ENCODE measurements around the gene ATP6V0D1. TPM values are rescaled to one million over a fixed set of nuclear protein-coding genes. Genes with fewer than 3 reads are reported as not detected.

ATP6V0D1 gene
- 100 to 1,000 TPM in 4 of 6 donors, 10 to 100 TPM in 2; 69.1 to 221 (median 147) TPM for total RNA-seq

- 0 to 1% methylated on average over 16 to 26 of the region's 57 CpGs for WGBS, 2 donors
These were observed at the start of gene ATP6V0D1 for GRCh38 chr16:67480833-67481560. Gene ATP6V0D1, minus strand, starts transcription at chr16:67481157. Its CDS starts 71 bp downstream, at chr16:67481086.

DNA sequence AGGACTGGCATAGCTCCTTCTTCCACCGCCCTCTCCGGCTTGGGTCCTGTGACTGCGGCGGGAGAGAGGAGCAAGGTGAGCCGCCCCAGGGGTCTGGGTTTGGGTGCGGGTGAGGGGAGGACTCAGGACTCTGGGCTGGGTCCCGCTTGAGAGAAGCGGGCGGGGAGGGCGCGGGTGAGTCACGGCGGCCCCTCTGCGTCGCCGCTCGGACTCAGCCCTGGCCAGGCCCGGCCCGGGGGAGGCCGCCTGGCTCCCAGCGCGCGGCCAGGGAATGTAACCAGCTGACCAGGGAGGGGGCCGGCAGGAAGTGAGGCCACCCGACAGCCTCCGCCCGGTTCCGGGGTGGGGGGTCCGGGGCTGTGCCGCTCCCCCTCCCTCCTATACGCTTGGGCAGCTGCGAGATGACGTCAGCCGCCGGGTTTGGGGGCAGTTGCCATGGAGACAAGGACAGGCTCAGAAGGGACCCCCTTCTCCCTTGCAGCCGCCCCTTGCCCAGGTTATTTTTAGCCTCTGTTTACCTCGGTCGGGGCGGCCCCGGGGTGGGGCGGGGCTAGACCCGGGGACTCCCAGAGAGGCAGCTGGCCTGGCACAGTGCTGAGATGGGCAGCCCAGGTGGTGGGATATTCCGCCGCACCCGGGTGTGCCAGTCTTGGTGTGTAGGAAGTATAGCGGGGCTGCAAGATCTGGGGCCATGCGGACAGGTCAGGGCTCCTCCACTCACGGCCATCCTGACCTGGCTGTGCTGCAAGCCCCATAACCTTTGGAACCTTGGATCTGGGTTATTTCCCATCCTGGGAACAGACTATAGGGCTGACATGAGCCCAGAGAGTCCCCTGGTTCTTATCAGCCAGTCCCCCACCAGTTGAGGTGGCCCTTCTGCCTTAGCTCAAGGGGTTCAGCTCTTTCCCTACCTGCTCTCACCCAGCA lies 49.3 kb upstream of the ATP6V0D1 start:
- 2% methylated on average over 9 to 31 of the region's 48 CpGs for WGBS, 2 donors
- peaks cover 28 to 51% (median 37%) of the 10 kb centered on the region in 4 donors for H3K4me1 ChIP-seq
- DNase-seq (peak; percentile 81 to 92), ATAC-seq (ENCODE audit: low FRiP score in 2 of 2) (peak; percentile 86)
- no peaks in the 10 kb centered on the region for H3K27me3 ChIP-seq
- peak overlapping the region; percentile 85 to 92 (median 90) for H3K27ac ChIP-seq
- TF ChIP-seq CTCF (IDR thresholded peaks at IDR 0.05) (no peak), POLR2AphosphoS5 (IDR thresholded peaks at IDR 0.05) (peak; percentile 78 to 89), EP300 (IDR thresholded peaks at IDR 0.05) (peak in 1 of 4 donors; percentile 72), POLR2A (IDR thresholded peaks at IDR 0.05) (peak in 3 of 4 donors; percentile 57 to 93 (median 87))
- H3K4me3 ChIP-seq = peak overlapping the region; percentile 69 to 86 (median 74)
- no peaks in the 10 kb centered on the region for H3K9me3 ChIP-seq
- H3K36me3 ChIP-seq = no peaks in the 10 kb centered on the region

More at GRCh38 chr16:67480833-67481560, at the start of gene ATP6V0D1:
- peak; percentile 97 to 99 for TF ChIP-seq POLR2AphosphoS5 (IDR thresholded peaks at IDR 0.05)
- peak in 3 of 4 donors; percentile 88 to 95 (median 90) for TF ChIP-seq POLR2A (IDR thresholded peaks at IDR 0.05)
- TF ChIP-seq EP300 (IDR thresholded peaks at IDR 0.05) = peak in 1 of 4 donors; percentile 90
- peak; percentile 83 to 98 (median 96) for TF ChIP-seq CTCF (IDR thresholded peaks at IDR 0.05)
- peak; percentile 98 to 100 for DNase-seq
- H3K9me3 ChIP-seq = no peaks in the 10 kb centered on the region
- peak within 1 kb of the TSS; percentile 96 to 98 (median 98) for H3K27ac ChIP-seq
- H3K4me3 ChIP-seq = peak within 1 kb of the TSS; percentile 78 to 94 (median 89)
- H3K4me1 ChIP-seq = peaks cover 47 to 64% (median 55%) of the 10 kb centered on the region in 4 donors
- peak; percentile 97 for ATAC-seq (ENCODE audit: low FRiP score in 2 of 2)
- no peaks in the 10 kb centered on the region for H3K27me3 ChIP-seq
- H3K36me3 ChIP-seq = peaks cover 0 to 4% (median 0%) of the 10 kb centered on the region in 4 donors

- Histone ChIP-seq H3K27me3 (no peaks in the 10 kb centered on the region), H3K4me1 (peaks cover 28 to 51% (median 37%) of the 10 kb centered on the region in 4 donors), H3K9me3 (no peaks in the 10 kb centered on the region), H3K27ac (peak overlapping the region; percentile 85 to 92 (median 90)), H3K36me3 (no peaks in the 10 kb centered on the region), H3K4me3 (peak overlapping the region; percentile 69 to 86 (median 74))
- DNase-seq (peak in 1 of 2 donors; percentile 86), ATAC-seq (ENCODE audit: low FRiP score in 2 of 2) (peak; percentile 7 to 17)
- no peak for TF ChIP-seq EP300 (IDR thresholded peaks at IDR 0.05)
- WGBS, 2 donors = 10 to 17% methylated on average over 7 to 13 of the region's 16 CpGs
These were observed 48.6 kb upstream of the ATP6V0D1 start for GRCh38 chr16:67529582-67530012.

DNA sequence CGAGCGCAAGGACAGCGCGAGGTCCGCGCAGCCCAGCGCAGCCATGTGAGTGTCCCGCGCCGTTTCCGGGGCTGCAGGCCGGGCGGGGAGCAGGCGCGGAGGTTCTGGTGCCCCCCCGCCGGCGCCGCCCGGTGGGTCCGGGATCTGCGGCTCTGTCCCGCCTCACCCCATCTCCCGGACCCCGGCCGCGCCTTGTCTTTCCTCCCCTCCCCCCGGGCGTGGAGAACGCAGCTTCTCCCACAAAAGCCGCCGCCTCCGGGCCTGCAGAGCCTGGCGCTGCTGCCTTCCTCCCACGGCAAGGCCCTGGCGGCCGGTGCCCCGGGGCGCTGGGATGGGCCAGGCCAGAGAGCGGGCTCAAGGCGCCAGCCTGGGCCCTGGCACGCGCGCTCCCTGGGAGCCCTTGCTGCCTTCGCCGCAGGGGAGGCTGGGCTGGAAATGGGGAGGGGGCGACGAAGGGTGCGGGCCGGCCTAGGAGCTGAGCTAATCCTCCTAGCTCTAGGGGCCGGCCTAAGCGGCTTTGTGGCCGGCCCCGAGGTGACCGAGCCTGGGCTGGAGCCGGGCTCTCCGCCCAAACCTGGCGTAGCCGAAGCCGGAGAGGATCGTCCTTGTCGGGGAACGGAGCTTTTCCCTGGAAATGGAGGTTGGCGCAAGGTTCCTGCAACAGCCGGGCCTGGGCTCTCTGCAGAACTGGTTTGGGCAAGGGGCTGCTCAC lies 48.1 kb upstream of the ATP6V0D1 start:
- Histone ChIP-seq H3K4me1 (peaks cover 28 to 51% (median 37%) of the 10 kb centered on the region in 4 donors), H3K27me3 (no peaks in the 10 kb centered on the region), H3K9me3 (no peaks in the 10 kb centered on the region), H3K36me3 (no peaks in the 10 kb centered on the region), H3K27ac (peak overlapping the region; percentile 85 to 92 (median 90)), H3K4me3 (peak overlapping the region; percentile 69 to 86 (median 74))
- TF ChIP-seq POLR2AphosphoS5 (IDR thresholded peaks at IDR 0.05) = peak; percentile 24 to 52
- no peak for TF ChIP-seq EP300 (IDR thresholded peaks at IDR 0.05)
- peak in 1 of 6 experiments; percentile 6 for TF ChIP-seq CTCF (IDR thresholded peaks at IDR 0.05)
- TF ChIP-seq POLR2A (IDR thresholded peaks at IDR 0.05) = peak; percentile 24 to 69 (median 50)
- 1% methylated on average over 25 of the region's 65 CpGs; no CpG with 5 or more reads in 1 of the 2 donors for whole genome bisulfite sequencing, 2 donors
- DNase-seq (peak; percentile 37 to 91), ATAC-seq (ENCODE audit: low FRiP score in 2 of 2) (peak; percentile 10 to 44)

Measured in upper lobe of left lung (tissue), 6 donors.